GM12872 (cell line): ENCODE measurements around the gene AFAP1.
A peak's percentile ranks its signal among the peaks of the same experiment; 100 is the strongest.

Source experiments
- TF ChIP-seq, protein P1 (sequence below): IDR thresholded peaks from 3 replicates; pipeline ENCODE4 v1.5.1; 2011; ENCODE audit warnings: low read depth, mild to moderate bottlenecking, low read length, moderate library complexity; ENCODE audit not compliant: insufficient read depth

AFAP1 gene

DNA sequence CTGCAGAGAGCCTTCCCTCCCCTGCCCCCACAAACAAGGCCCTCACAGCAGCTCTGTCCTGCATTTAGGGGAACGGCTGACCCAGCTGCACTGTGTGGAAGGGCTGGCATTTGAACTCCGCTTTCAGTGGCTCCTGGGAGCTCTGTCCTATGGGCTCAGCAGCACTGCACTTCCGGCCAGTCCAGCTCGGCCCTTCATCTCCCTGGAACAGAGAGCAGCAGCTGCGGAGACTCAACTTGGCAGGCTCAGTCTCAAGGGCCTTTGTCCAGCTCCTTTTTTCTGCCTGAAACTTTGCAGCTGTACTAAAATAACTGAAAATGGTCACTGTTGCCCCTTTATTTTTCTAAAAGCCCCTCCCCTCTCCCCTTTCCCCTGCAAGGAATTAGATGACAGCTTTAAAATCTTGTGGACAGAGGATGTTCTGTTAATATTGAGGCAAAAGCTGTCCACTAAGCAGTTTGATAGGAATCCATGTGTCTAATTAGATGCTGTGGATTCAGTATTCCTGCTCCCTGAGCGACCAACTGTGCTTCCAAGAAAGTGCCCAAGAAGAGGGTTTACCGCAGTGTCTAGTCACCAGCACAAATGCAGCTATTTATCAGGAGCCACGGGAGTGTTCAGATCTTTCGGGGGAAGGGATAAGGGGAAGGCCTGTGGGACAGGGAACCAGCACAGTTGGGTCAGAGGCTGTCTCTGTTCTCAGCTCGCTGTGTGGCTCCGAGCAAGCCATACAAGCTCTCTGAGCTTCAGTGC, 133.1 kb downstream of the AFAP1 start:
- TF ChIP-seq, protein P1, sequence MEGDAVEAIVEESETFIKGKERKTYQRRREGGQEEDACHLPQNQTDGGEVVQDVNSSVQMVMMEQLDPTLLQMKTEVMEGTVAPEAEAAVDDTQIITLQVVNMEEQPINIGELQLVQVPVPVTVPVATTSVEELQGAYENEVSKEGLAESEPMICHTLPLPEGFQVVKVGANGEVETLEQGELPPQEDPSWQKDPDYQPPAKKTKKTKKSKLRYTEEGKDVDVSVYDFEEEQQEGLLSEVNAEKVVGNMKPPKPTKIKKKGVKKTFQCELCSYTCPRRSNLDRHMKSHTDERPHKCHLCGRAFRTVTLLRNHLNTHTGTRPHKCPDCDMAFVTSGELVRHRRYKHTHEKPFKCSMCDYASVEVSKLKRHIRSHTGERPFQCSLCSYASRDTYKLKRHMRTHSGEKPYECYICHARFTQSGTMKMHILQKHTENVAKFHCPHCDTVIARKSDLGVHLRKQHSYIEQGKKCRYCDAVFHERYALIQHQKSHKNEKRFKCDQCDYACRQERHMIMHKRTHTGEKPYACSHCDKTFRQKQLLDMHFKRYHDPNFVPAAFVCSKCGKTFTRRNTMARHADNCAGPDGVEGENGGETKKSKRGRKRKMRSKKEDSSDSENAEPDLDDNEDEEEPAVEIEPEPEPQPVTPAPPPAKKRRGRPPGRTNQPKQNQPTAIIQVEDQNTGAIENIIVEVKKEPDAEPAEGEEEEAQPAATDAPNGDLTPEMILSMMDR = no peak

DNA sequence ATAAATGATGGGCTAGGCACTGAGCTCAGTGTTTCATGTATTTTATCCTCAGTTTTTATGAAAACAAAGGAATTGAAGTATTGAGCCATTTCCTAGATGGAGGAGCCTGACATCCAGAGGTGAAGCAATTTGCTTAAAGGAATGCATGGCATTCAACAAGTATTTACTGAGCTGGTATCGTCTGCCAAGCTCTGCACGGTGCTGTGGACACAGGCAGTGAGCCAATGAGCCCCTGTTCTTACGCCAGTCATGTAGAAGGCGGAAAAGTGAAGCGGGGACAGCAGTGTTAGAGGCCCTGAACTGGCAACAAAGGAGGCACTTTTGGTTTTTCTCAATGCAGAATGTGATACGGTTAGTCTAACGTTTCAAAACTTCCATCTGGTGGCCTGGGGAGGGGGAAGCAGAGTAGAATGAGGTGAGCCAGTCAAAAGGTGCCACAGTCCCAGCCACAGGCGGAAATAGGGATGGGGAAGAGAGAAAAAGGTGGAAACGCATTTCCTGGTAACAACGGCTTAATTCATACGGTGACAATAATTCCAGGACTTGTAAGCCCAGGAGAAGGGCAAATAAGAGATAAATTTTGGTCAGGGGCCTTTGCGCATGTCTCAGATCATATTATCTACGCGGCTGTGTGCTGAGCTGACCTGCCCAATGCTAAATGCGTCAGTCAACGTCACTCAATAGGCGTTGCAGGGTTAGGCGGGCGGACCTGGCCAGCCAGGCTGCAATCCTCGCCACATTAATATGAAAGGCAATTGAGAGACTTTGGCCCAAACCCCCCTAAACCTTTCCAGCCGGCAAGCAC, 133.9 kb downstream of the AFAP1 start:
- TF ChIP-seq, protein P1 = no peak

DNA sequence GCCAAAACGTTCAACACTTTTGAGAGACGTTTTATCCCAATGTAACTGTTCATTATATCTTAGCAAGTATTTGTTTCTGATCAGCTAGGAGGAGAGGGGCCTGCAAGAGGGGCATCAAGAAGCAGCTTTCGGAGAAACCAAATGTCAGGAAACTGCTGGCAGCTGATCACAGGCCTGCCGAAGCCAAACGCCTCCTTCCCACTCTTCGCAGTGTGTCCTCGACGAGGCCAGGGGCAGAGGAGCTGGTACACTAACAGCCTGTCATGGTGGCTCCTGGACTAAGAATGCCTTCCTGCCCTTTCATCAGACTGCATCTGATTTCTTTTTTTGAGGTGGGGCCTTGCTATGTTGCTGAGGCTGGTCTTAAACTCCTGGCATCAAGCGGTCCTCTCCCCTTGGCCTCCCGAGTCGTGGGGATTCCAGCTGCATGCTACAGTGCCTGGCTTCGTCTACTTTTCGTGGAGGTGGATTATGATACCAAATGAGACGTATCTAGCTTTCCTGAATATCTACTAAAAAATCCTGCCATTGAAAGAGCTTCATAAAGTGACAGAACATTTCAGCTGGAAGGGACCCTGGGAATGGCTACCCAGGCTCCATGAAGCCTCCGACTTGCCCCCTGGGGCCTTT, 134.8 kb downstream of the AFAP1 start:
- TF ChIP-seq, protein P1 = no peak

DNA sequence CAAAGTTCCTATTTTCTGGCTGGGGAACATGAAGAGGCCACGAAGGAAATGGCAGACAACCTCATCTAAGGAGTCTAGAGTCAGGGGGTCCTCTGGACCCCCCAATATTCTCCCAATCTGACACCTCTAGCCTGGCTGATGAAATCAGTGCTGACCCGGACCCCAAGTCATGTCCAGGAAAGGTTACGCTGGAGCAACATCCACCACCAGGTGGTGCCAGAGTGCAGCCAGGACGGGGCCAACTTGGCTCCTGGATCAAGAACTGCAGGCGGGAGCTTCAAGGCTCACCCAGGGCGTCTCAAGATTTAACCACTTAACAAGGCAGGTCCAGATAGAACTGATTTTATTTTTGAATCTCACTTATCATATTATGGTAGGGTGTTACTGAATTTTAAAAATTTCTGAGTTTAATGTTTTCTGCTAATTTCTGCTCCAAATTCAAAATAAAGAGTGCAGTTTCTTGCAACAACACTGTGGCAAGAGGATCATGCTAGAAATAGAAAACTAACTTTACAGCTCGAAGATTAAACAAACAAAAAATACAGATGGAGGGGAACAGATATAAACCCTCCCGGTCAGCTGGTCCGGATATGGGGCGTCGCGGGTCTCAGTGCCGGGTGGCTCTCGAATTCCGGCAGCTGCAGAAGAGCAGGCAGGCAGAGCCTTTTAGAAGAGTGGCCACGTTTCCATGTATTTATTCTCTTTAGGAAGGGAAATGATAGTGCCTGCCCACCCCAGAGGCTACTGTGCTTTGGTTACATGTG, 135.5 kb downstream of the AFAP1 start:
- TF ChIP-seq, protein P1 = peak; percentile 93

DNA sequence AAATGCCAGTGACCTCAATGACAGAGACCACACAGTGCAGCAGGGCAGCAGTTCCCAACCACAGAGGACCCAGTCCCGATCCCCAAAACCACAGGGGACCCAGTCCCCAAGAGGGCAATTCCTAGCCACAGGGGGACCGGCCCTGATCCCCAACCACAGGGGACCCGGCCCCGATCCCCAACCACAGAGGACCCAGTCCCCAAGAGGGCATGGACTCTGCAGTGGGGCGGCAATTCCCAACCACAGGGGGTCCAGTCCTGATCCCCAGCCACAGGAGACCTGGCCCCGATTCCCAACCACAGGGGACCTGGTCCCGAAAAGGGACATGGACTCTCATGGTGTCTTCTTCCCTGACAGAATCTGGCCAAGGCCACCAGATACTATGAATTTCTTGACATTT, 136.3 kb downstream of the AFAP1 start:
- TF ChIP-seq, protein P1 = no peak

DNA sequence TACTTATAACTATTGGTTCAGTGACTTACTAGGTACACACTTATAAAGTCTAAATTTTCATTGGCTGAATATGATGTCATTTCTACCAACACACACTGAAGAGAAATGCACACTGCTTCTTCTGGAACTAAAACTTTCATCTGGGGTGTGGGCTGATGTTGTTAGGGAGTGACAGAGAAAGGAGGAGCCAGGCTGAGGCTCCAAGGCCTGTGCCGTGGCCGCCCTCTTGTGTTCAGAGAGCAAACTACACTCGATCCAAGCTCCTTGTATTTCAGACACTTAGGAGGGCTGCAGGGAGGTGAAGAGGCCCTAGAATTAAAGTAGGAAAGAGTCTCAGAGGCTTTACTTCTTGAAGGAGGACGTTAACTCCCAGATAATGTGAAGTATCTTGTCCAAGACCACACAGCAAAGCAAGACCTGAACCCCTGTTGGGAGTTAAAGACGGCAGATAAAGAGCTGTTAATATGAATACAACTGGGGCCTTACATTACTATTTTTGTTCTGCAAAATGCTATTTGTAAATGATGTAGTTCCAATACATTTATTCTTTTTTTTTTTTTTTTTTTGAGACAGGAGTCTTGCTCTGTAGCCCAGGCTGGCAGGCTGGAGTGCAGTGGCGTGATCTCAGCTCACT, 137.5 kb downstream of the AFAP1 start:
- TF ChIP-seq, protein P1 = peak; percentile 93

DNA sequence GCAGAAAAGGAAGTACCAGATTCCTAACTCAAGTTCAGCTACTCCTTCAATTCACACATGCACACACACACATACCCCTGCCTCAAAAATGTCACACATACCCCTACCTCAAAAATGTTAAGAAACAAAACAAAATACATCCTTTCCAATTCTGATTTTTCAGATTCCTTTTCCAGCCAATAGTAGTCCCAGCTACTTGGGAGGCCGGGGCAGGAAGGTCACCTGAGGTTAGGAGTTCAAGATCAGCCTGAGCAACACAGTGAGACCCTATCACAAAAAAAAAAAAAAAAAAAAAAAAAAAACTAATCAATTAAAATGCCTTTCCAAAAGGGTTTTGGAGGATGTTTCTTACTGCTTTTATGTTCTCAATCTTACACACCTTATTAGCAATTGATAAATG, 138.0 kb downstream of the AFAP1 start:
- TF ChIP-seq, protein P1 = no peak
